Activated T-cell treated with anti-CD3 and anti-CD28 coated beads for 1 hour (primary cell): ENCODE results near the gene LENEP.

Source experiments
- DNase-seq: peaks from one replicate; pipeline ENCODE4 v3.0.0-alpha.2; 2020; ENCODE audit warnings: low read depth

The LENEP gene

DNA sequence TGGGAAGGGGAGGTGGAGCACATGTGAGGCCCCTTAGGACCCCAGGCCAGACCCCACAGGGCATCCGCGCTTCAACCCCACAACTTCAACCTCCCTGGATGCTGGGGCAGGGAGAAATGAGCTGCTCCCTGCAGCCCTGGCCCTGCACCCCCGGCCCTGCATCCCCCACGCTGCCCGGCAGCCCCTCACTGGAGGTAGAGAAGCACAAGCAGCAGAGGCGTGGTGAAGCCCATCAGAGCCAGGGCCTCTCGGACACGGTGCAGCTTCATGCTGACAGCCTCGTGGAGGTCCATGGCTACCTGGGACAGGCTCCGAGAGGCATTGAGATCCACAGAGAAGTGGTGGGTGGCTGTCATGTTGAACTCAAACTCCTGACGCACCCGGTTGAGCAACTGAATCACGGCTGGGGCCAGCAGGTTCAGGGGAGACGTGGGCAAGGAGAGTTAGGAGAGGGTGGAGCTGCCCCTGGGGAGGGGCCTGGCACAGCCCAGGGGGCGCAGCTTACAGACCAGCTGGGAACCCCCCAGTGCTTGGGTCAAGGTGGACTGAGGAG is 36.9 kb downstream of the LENEP start:
- no peak for DNase-seq

DNA sequence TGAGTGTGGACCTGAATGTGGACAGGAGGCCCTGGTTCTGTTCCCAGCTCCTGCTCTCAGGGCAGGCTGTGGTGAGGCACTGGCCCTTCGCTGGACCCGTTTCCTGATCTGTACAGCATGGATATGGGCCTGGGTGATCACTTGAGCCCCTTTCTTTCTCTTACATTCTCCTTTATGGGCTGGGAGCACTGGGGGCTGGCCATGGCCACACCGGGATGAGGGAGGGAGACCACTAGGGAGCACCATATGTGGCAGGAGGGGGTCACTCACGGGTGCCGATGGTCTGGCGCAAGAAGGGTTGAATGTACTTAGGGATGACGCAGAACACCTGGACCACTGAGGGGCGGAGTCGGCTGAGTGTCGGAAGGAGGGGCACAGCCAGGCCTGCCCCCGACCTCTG is 37.5 kb downstream of the LENEP start:
- DNase-seq, result no peak

DNA sequence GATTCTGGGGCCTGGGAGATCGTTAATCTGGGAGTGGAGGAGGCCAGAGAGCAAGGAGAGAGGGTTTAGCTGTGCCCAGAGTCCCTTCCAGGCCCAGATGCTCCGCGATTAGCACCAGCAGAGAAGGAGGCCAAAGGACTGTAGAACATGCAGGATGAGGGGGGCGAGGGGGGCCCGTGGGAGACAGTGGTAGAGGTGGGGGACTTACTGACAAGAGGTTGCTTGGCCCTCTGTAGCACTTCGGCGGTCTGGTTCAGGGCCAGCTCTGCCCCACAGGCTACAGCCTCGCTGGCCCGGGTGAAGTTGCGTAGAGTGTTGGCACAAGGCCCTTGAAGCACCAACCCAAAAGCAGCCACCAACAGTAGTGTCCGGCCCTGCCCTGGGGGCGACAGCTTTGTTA is 39.5 kb downstream of the LENEP start:
- no peak for DNase-seq

DNA sequence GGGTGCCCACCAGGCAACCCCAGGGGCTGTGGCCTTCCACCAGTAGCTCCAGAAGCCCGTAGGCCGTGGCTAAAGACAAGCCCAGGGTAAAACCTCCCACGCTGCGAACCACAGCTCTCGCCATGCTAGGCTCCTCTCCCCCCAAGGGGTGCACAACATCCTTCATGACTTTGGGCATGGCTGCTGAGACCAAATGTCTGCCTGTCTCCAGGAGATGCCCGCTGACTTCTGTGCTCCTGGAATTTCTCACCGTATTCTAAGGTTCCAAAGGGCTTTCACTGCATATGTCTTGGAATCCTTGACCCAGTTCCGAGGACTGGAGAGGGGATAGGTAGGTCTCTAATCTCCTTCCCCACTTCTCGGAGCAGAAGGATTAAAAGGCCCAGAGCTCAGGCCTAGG is 40.1 kb downstream of the LENEP start, which contains the start of the genes DCST1 and DCST2:
Gene DCST1, plus strand, starts transcription at position 301 of the 400 bp plus-strand sequence. CDS start 213 bp downstream, outside the sequence.
Gene DCST2, minus strand, starts transcription at position 258 of the 400 bp plus-strand sequence. Its CDS starts 80 bp downstream, at position 178.
- DNase-seq, result no peak

DNA sequence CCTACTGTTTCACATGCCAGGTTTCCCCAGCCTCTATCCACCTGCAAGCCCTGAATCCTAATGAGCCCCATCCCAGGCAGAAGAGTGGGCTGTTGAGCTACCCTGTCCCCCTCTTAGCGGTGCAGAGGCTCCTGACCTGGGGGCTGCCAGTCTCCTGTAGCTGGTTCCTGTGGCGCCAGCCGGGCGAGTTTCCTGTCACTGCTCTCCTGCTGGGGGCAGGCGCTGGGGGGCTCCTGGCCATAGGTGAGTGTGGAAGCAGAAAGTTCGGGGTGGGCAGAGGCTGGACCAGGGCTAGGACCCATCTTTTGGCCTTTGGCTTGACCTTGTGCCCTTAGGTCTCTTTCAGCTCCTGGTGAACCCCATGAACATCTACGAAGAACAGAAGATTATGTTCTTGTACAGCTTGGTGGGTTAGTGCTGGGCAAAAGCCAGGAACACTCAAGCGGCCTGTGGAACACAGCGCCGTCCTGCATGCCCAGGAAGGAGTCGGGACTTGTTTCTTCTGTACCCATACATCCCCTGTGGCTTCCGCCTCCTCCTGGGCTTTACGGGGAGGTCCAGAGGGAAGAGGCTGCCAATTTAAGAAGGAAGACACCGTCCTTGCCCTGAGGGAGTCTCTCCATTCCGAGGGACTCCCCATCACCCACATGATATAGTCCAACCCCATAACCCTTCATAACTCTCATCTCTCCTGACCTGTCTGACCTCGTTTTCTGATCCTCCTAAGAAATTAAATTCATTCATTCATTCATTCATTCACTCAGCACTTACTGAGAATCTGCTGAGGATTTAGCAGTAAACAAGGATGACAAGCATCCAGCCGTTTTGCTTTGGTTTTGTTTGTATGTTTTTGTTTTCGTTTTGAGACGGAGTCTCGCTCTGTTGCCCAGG is 41.2 kb downstream of the LENEP start:
- no peak for DNase-seq

DNA sequence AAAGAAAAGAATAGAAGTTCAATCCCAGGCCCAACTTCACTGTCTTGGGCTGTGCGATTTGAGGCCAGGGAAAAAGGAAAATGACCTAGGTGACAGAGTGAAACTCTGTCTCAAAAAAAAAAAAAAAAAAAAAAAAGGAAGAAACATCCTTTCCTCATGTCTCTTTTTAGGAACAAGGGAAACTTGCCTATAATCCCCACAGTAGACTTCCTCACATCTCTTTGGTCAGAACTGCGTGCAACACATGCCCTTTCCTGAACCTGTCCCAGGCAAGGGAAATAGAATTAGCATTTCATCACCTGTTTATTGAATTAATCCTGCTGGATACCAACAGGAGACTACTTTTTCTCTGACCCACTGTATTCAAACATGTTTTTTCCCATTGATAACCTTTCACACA is 42.5 kb downstream of the LENEP start:
- DNase-seq, result no peak

DNA sequence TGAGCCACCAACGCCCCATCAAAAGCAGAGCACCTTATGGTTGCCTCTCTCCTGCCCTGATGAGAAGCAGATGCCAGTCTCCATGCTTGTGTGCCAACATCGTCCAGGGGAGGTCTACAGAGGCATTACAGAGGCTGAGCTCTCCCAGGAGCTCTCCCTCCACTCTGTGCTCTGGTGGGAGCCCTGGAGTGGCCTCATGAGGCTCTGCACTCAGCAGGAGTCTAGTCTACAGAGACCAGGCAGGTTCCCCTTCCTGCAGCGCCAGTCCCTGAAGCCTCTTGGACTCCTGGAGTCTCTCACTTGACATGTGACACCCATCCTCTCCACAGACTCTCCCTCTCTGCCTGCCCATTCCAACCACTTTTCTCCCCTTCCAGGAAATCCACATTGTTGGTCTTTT is 43.7 kb downstream of the LENEP start:
- no peak for DNase-seq

DNA sequence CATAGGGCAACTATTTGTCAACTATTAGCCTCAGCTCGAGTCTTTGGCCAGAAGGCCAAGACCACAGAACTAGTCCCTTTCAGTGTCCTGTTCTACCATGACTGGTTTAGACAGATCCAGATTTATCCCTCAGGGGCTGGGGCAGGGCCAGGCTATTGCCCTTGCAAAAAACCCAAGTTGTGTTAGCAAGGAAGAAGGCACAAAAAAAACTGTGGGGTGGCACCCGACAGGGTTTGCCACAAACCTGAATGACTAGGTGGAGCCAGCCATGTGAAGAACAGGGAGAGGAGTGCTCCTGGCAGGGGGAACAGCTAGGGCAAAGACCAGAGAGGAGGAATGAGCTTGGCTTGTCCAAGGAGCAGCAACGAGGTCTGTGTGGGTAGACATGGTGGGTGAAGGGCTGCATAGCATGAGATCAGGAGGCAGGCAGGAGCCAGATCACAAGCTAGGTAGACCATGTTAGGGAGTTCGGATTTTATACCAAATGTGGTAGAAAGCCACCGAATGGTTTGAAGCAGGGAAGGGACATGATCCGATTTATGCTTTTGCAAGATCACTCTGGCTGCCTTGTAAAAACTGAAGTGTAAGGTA is 44.6 kb downstream of the LENEP start:
- DNase-seq, result no peak

DNA sequence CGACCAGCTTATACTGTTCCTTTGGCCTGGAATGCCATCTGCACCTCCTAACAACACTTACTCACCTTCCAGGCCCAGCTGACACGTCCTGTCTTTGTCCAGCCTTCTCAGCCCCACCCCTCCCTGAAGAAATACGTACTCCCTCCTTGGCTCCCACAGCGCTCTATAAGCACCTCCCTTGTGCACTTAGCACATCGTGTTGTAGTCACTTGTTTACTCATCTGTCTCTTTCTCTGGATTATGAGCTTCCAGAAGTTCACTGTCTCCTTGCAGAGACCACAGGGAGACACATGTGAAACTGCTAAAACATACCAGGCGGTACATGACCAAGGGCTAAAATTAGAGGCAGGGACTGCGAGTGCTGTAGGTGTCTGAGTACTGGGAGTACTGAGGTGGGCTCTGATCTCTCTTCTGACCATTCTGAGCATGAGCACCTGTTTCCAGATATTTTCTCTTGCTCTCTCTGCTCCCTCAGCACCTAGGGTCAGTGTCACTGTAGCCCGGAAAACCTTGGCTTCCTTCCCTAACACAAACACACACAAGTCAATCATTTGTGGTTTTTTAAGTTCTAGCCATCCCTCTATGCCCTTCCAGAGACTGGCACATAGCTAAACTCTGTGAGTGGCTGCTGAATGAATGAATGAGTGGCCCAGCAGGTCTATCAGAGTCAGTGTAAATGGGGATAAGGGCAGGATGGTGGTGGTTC is 45.4 kb downstream of the LENEP start:
- no peak for DNase-seq

DNA sequence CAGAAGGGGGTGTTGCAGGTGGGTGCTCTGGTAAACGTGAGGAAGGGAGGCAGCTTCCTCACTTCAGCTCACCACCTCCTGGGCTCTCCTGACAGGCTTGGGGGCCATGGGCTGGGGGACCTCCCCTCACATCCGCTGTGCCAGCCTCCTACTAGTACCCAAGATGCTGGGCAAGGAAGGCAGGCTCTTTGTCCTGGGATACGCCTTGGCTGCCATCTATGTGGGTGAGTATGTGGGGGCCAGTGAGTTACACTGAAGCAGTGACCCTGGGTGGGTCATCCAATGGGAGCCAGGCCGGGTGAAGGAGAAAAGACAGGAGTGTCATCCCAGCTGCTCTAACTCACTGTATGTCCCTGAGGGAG is 45.9 kb downstream of the LENEP start:
- DNase-seq, result no peak

DNA sequence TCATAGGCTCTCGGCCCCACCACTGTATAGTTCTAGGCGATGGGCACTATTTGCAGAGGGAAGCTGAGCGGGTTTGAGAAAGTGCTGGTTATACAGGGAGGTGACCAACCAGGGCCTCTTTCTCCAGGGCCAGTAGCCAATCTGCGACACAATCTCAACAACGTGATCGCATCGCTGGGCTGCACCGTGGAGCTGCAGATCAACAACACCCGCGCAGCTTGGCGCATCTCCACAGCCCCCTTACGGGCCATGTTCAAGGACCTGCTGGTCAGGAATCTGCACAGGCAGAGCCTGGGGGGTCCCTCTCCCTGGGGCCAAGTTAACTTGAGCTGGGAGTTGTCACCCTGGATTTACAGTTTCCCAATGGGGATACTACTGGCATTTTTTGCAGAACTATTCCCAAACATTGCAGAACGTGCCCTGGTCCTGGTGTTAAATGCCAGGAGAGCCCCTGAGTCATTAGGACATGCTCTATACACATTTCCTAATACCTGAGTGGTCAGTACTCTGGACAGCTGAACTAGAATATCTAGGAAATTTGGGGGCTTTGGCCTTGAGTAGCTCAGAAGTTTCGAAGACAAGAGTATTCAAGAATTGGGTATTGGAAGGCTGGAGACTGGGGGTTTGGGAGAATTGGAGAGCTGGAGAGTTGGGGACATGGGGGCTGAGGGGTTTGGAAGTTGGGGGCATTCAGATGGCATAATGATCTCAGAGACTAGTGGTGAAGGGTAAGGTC is 47.1 kb downstream of the LENEP start:
- no peak for DNase-seq

DNA sequence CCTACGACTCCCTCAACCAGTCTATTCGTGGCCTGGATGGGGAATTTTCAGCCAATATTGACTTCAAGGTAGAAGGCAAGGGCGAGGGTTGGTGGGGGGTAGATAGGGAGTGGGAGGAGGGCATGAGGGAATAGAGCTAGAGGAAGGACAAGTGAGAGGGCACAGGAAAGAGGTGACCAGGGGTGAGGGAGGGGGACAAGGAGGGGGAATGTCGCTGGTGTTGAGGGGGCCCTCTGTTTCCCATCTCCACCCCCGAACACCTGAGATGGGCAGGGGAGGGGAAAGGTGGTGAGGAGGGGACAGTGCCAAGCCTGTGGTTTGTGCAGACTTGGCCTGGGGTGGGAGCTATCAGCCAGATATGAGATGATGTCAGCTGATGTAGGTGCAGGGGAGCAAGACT is 49.4 kb downstream of the LENEP start:
- no peak for DNase-seq

DNA sequence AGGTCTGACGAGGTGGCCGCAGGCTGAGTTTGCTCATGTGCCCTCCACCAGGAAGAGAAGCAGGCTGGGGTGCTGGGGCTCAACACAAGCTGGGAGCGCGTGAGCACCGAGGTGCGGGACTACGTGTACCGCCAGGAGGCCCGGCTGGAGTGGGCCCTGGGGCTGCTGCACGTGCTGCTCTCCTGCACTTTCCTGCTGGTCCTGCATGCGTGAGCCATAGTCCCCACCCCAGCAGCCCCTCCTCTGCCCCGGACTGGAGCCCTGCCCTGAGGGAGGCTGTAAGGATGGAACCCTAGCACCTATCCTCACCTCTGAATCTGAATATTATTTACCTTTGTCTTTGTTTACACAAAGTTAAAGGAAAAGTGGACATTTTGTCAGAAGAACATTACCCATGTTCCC is 49.9 kb downstream of the LENEP start:
- DNase-seq, result no peak

DNA sequence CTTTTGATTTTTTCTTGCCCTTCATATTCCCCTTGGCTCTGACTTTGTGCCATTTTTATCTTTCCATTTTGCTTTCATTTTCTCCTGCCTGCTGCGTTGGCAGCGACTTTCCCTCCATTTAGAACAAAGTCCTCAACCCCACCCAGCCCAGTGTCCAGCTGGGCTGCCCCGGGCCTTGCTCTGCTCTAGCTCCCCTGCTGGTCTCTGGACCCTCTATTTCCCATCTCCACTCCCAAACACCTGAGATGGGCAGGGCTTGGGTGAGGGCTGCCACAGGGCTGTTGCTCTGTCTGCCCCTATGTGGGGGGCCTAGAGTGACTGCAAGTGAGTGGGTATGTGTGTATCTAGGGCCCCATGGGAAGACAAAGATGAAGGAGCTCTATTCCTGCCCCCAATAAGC is 50.4 kb downstream of the LENEP start:
- no peak for DNase-seq
